ENCODE measurements around the gene GADL1.

GADL1 gene

GRCh38 chr3:30813734-30814133 is 80.7 kb downstream of the GADL1 start (continued):
- no peak for TF ChIP-seq INSM2 (tag by site-specific recombination; IDR thresholded peaks at IDR 0.05)
- TF ChIP-seq ZNF146 (tag by site-specific recombination; IDR thresholded peaks at IDR 0.05) = no peak
- no peak for TF ChIP-seq MYNN (tag by site-specific recombination; IDR thresholded peaks at IDR 0.05; ENCODE audit: borderline replicate concordance)
- TF ChIP-seq ZNF155 (tag by site-specific recombination; IDR thresholded peaks at IDR 0.05) = no peak

- Histone ChIP-seq H3K36me3 (ENCODE audit: control insufficient read depth in 2 of 2, insufficient read depth in 1 of 2, low read length in 2 of 2) (no peaks in the 10 kb centered on the region), H3K4me1 (ENCODE audit: control insufficient read depth, insufficient read depth, low read length) (no peaks in the 10 kb centered on the region), H3K9me3 (ENCODE audit: control insufficient read depth, insufficient read depth, low read depth, low read length) (no peaks in the 10 kb centered on the region), H3K27ac (ENCODE audit: extremely low read depth, low read depth, low read length) (no peak overlapping the region), H3K4me3 (ENCODE audit: low read depth, low read length) (no peak overlapping the region)
- no peak for TF ChIP-seq ZNF350 (tag by site-specific recombination; IDR thresholded peaks at IDR 0.05)
- TF ChIP-seq ZSCAN5A (tag by site-specific recombination; IDR thresholded peaks at IDR 0.05) = no peak
- TF ChIP-seq ZNF704 (tag by site-specific recombination; IDR thresholded peaks at IDR 0.05) = no peak
- TF ChIP-seq SP2 (tag by site-specific recombination; IDR thresholded peaks at IDR 0.05) = no peak
- TF ChIP-seq HOXC10 (CRISPR knock-in tag; IDR thresholded peaks at IDR 0.05) = no peak
- TF ChIP-seq SCRT2 (tag by site-specific recombination; IDR thresholded peaks at IDR 0.05) = no peak
- TF ChIP-seq KLF9 (tag by site-specific recombination; IDR thresholded peaks at IDR 0.05; ENCODE audit: low read depth) = no peak
- TF ChIP-seq ZNF549 (tag by site-specific recombination; IDR thresholded peaks at IDR 0.05) = no peak
- ChIA-PET CTCF (no interaction called here), POLR2A (no interaction called here)
Measured at GRCh38 chr3:30811151-30811795, 83.2 kb downstream of the GADL1 start.

GRCh38 chr3:30810625-30811024 is 83.8 kb downstream of the GADL1 start:
- H3K27ac ChIP-seq (ENCODE audit: extremely low read depth, low read depth, low read length) = no peak overlapping the region
- no peak overlapping the region for H3K4me3 ChIP-seq (ENCODE audit: low read depth, low read length)
- POLR2A ChIA-PET = no interaction called here
- no peaks in the 10 kb centered on the region for H3K9me3 ChIP-seq (ENCODE audit: control insufficient read depth, insufficient read depth, low read depth, low read length)
- CTCF ChIA-PET = no interaction called here
- no peaks in the 10 kb centered on the region for H3K36me3 ChIP-seq (ENCODE audit: control insufficient read depth in 2 of 2, insufficient read depth in 1 of 2, low read length in 2 of 2)
- H3K4me1 ChIP-seq (ENCODE audit: control insufficient read depth, insufficient read depth, low read length) = no peaks in the 10 kb centered on the region
- TF ChIP-seq ZSCAN5A (tag by site-specific recombination; IDR thresholded peaks at IDR 0.05) (no peak), ZNF391 (tag by site-specific recombination; IDR thresholded peaks at IDR 0.05; ENCODE audit: borderline replicate concordance, low read depth) (no peak), ZNF488 (tag by site-specific recombination; IDR thresholded peaks at IDR 0.05) (no peak), ZNF223 (tag by site-specific recombination; IDR thresholded peaks at IDR 0.05) (no peak), SP7 (tag by site-specific recombination; IDR thresholded peaks at IDR 0.05) (no peak), ZNF530 (tag by site-specific recombination; IDR thresholded peaks at IDR 0.05; ENCODE audit: low read depth) (no peak), ZNF155 (tag by site-specific recombination; IDR thresholded peaks at IDR 0.05) (no peak), ZNF133 (tag by site-specific recombination; IDR thresholded peaks at IDR 0.05) (no peak), ZNF302 (tag by site-specific recombination; IDR thresholded peaks at IDR 0.05; ENCODE audit: low read depth) (no peak), ZNF266 (tag by site-specific recombination; IDR thresholded peaks at IDR 0.05; ENCODE audit: low read depth) (no peak), ZNF704 (tag by site-specific recombination; IDR thresholded peaks at IDR 0.05) (no peak), TSHZ1 (tag by site-specific recombination; IDR thresholded peaks at IDR 0.05; ENCODE audit: borderline replicate concordance) (no peak)
